GM11168 (cell line): Measurements from ENCODE around the gene ZNF888.
"Not testable (repeated sequence)": the region's sequence is repeated elsewhere in the genome, so short reads cannot be mapped to it uniquely, and the experiment has no call there.

ENCODE experiments used
- in situ Hi-C: fragments of 300-500 bp; cut with MboI; formaldehyde crosslinking; loops from one replicate; pipeline ENCODE4 v1.12.0; 2022; ENCODE audit warnings: low sequenced_read_pairs; ENCODE audit not compliant: unreplicated experiment

Gene ZNF888

GRCh38 chr19:52891336-52891735 is 31.9 kb downstream of the ZNF888 start:
- in situ Hi-C loops = no loop called here

- in situ Hi-C loops = no loop called here
These were observed 33.3 kb downstream of the ZNF888 start for GRCh38 chr19:52889931-52890330.

- in situ Hi-C loops = no loop called here
These were observed 34.2 kb downstream of the ZNF888 start for GRCh38 chr19:52889076-52889475.

- in situ Hi-C loops = no loop called here
These were observed 42.3 kb downstream of the ZNF888 start for GRCh38 chr19:52880895-52881389.

- in situ Hi-C loops = not testable (repeated sequence)
These were observed 50.2 kb downstream of the ZNF888 start for GRCh38 chr19:52872996-52873395.

- in situ Hi-C loops = no loop called here
These were observed 51.8 kb downstream of the ZNF888 start for GRCh38 chr19:52871466-52871865.

- in situ Hi-C loops = not testable (repeated sequence)
These were observed 55.2 kb downstream of the ZNF888 start for GRCh38 chr19:52868031-52868430.

GRCh38 chr19:52857378-52858191 is 65.6 kb downstream of the ZNF888 start, which contains the start of gene ZNF468:
Gene ZNF468 (minus strand): TSS chr19:52857619. CDS start chr19:52854272, 3,347 bp downstream.
- in situ Hi-C loops = loop anchor here (5.0 kb wide), 2 partner anchors 40 to 85 kb away; no protein-coding TSS in a partner anchor

- in situ Hi-C loops = loop anchor here (5.0 kb wide), 2 partner anchors 39 to 86 kb away; no protein-coding TSS in a partner anchor
These were observed 66.5 kb downstream of the ZNF888 start for GRCh38 chr19:52856540-52857377.
